Stimulated activated CD4-positive, alpha-beta T cell treated with anti-CD3 and anti-CD28 coated beads, Interleukin-4, amount 100 ng/mL, for 4 hours (primary cell): ENCODE data around the gene PCDH9.
"Not testable (repeated sequence)": the region's sequence is repeated elsewhere in the genome, so short reads cannot be mapped to it uniquely, and the experiment has no call there.

Experiments used
- DNase-seq, 2 experiments: peaks; one replicate each; pipeline ENCODE4 v3.0.0-alpha.2; 2020

The PCDH9 gene

GRCh38 chr13:66881170-66881569 lies 349.0 kb downstream of the PCDH9 start:
- DNase-seq: not testable (repeated sequence)

DNA sequence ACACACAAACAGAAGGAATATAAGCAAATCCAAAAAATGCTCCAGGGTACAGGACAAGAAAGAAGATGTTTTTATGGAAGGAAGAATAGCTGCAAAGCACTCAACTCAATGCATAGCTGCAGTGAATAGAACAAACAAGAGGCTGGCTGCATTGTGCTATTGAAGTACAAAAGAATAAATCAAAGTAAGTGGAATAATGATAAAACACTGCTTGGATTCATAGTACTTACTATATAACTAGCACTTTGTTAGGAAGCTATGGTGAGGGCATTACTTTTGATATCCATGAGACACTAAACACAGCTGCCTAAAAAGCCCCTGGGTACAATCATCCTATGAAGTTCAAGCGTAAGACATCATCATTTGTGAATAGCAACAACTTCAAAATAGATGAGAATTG lies 350.1 kb downstream of the PCDH9 start:
- DNase-seq: no peak

DNA sequence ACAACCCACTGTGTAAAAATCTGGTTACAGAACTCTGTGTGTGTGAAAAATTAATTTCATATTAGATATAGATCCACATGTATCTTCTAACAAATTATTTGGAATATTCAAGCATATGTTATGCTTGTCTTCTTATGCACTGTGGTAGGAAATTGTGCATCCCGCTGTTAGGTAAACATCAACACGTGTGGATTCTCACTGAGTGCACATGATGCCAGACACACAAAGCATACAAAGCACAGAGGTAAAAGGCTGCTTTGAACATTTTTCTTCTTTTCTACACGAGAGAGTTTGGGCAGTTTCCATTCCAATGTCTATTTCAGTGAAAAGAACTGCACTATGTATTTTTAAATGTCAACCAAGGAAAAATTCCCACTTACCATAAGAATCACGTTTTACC lies 354.9 kb downstream of the PCDH9 start:
- no peak for DNase-seq

DNA sequence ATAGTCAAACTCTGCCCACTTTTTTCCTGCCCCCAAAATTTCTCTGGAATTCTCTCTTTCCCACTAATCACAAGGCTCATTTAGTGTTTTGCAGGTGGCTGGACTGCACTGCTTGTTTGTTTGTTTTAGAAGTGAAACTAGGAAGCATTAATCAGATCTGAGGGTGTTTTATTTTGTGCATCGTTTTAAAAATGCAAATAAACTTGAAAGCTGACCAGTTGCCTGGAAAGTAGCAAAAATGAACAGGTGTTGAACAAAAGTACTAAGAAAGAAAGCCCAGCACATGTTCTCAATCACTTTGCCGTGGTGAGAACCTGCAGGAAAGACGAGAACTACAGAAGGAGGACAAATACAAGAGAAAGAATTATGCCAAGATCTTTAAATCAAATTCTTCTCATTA lies 365.5 kb downstream of the PCDH9 start:
- no peak for DNase-seq

GRCh38 chr13:66860878-66861417 lies 369.2 kb downstream of the PCDH9 start:
- DNase-seq: no peak

DNA sequence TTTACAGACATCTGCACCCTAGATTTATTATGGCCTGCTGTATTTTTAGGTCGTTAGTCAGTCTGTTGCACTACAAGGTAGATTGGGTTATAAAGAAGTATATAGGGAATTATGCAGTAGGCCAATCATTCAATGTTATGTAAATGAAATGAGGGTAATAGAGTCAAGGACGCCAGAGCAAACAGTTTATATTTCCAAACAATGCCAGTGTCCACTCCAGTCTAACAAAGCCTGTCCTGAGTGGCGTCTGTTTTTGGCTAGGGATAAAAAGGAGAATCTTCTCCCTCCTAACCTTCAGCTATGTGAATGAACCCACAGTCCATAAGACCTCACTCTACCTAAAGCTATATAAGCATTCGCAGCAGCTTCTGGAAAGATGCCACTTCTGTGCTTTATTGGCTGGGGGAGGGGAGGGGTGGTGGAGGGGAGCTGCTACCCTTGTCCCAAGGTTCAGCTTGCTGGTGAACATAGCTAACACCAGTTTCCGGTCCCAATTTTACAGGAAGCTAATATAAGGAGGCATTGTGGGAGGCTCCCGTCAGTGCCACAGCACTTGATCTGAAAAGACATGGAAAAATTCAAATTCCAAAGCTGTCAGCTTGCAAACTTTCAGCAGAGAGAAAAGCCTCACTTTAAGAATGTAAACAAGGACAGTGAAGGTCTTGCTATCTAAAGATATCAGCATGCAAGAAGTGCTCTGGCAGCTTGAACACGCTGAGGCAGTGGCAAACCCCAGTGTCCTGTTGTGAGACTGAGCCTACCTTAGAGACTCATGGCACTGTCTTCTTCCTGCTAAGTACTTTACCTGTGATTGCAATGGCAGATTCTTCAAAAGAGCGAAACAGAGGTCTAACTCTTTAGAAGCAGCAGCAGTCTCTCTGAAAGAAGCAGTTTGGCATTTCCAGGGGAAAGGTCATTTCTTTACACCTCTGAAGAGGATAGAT lies 369.9 kb downstream of the PCDH9 start:
- no peak for DNase-seq

- no peak for DNase-seq
Observed at GRCh38 chr13:66859078-66859477, 371.1 kb downstream of the PCDH9 start.

GRCh38 chr13:66858163-66858562 lies 372.0 kb downstream of the PCDH9 start:
- DNase-seq: no peak

DNA sequence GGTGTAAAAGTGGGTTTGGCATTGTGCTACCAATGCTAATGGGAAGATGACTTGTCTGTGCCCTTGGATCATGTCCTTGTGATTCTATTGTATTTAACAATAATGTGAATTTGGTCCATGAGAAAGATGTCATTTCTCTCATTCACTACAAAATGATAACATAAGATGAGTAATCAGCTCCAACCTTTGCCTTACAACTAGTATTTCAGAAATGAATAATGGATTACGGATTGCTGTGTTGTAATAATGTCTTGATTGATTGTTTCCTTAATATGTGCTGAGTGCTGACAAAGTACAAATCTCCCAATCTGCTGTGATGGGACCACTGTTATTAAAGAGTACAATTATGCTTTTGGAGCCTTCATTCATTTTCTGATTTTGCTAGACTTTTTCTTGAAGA lies 375.0 kb downstream of the PCDH9 start:
- no peak for DNase-seq

- no peak for DNase-seq
Observed at GRCh38 chr13:66853564-66853963, 376.6 kb downstream of the PCDH9 start.

GRCh38 chr13:66849706-66850105 lies 380.4 kb downstream of the PCDH9 start:
- no peak for DNase-seq

- DNase-seq: no peak
Observed at GRCh38 chr13:66847541-66847940, 382.6 kb downstream of the PCDH9 start.

DNA sequence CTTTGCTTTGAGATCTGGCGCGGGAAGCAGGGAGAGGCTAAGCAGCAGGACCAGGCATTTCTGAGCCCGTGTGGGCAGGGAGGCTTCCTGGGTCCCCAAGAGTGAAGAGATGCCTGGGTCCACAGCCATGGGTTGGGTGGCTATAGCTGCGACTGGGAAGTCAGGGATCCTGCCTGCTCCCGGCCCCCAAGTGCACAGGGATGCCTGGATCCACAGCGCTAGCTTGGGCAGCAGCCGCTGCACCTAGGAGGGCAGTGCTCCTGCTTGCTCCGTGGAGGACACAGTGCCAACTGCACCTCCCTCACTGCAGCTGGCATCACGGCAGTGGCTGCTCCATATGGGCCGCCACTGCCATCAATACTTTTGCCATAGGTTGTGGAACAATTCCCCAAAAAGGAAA lies 384.7 kb downstream of the PCDH9 start:
- no peak for DNase-seq

DNA sequence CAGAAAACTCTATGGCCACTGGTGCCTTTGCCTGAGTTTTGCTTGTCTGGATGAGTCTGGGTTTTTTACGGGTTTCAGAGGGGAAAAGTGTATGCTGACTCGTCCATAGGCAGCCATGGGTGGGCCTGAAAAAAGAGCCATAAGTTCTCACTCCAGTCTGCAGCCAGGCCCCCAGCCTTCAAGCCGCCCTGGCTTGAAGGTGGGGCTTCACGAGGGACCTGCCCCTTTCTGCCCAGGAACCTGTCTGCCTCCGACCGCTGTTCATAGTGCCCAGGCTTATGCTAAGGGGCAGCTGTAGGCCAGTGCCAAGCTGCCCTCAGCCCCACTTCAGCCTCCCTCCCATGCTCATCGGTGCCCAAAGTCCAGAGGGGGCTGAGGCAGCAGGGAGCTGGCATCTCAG lies 385.2 kb downstream of the PCDH9 start:
- DNase-seq: no peak

GRCh38 chr13:66842766-66843165 lies 387.4 kb downstream of the PCDH9 start:
- DNase-seq: no peak

- no peak for DNase-seq
Observed at GRCh38 chr13:66840621-66841020, 389.5 kb downstream of the PCDH9 start.

DNA sequence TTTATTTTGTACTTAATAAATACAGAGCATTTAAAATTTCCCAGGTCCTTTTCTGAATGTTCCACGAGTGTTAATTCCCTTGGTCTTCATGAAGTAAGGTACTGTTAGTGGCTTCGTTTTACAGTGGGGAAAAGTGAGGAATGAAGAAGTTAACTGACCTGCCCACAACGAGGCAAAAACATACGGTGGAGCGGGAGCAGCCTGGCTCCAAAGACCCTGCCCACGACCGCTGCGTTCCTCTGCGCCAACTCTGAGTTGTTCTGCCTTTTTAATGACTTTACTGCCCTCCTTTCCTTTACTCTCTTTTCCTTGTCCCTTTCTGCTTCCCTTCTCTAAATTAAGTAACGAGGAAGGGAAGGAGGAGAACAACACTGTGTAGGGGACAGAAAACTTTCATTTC lies 392.9 kb downstream of the PCDH9 start:
- no peak for DNase-seq

DNA sequence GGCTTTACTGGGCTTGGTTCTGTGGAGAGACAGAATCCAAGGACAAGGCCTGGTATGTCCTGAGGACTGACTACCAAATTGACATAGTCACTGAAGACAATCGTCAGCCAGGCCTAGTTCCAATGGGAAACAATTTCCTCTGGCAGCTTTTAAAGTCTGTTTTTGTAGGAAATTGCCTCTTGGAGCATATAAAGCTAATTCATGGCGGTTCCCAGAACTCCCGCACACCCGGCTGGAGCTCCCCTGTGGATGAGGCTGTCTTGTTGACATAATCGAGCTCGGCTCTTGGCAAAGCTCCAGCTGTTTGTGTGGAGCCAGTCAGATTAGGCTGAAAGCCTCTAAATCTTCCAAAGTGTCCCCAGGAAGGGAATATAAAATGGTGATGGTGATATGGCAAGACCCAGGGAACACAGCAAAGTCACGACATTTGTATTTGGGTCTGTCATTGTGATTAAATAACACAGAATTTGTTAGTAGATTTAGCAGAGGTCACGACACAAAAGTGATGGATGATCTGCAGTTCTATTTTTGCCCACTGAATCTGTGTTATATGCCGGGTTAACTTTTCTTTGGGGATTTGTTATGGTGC lies 395.0 kb downstream of the PCDH9 start:
- DNase-seq: no peak

DNA sequence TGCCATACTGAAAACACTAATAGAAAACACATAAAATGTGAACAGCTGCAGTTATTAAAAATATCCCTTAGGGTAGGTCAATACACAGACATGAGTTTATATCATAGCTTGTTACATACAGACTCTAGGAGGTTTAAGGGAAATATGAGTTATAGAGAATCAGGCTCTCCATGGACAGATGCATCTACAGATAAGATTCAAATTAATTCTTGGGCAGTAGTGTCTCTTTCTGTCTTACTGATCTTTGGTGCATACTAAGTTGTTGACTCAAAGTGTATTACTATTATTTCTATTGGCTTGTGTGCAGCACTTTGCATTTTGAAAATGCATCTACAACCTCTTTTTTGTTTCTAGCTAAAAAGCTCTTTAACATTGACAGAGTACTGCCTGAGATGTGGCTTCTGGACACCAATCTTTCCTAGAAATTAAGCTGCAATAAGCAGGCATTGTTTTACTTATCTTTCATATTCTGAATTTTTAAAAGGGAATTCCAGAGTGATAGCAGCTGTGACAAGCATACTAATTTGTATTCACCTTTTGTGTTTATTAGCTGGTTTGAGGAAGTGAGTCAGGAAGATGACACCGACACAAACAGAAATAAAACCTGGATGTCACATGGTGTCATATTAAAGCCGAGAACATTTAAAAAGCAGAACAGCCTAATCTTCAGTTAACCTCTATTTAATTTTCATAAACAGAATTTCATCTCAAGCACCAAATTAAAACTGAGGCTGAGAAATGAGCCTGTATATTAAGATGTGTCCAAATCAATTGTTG lies 399.0 kb downstream of the PCDH9 start:
- DNase-seq: no peak

- DNase-seq: no peak
Observed at GRCh38 chr13:66829803-66830202, 400.3 kb downstream of the PCDH9 start.

DNA sequence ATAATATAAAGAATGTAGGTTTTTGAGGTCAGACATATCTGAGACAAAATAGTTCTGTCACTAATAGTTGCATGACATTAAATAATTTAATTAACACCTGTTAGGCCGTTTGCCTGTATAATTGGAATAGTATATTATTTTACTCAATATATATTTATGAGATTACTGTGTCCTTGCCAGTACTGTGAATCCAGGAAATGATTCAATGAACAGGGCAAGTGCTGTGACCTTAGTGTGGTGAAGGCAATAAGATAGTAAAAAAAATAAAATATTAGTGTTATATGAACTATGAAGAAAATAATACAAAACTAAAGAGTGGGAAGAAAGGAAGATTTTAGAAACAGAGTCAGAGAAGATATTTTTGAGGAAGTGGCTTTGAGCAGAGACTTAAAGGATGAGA lies 403.7 kb downstream of the PCDH9 start:
- no peak for DNase-seq

DNA sequence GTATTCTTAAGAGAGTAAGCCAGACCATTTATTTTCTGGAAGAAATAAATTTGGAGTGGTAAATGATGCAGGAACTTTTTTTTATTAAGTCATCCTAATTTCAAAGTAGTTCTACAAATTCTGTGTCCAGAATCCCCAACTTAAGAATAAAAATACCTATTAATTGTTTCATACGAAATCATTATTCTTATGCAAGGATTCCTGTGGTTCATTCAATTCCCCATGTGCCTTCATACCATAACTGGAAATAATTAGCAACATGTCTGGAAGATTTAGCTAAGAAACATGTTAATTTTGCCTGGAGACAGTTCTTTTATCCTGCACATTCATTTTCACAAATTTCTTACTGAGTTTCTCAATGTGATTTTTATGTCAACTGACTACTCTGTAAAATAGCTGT lies 408.6 kb downstream of the PCDH9 start:
- no peak for DNase-seq

DNA sequence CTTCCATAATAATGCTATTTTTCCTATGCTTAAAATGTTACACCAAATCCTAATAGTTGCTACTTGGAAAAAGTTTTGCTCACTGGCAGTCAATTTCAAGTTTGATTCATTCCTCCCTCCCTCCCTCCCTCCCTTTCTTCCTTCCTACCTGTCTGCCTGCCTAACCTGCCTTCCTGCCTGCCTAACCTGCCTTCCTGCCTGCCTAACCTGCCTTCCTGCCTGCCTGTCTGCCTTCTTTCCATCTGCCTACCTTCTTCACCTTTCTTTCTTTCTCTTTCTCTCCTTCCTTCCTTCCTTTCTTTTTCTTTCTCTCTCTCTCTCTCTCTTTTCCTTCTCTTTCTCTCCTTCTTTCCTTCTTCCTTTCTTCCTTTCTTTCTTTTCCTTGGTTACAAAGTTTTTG lies 418.7 kb downstream of the PCDH9 start:
- no peak for DNase-seq
